HS-27A (cell line): ENCODE data around the gene KRTCAP3.
A peak's percentile ranks its signal among the peaks of the same experiment; 100 is the strongest.
"Not testable (repeated sequence)": the region's sequence is repeated elsewhere in the genome, so short reads cannot be mapped to it uniquely, and the experiment has no call there.

Source experiments
- DNase-seq: peaks from one replicate; pipeline ENCODE4 v3.0.0-alpha.2; 2012; ENCODE audit warnings: low read depth, missing footprints

The KRTCAP3 gene

GRCh38 chr2:27441958-27442919 is at the start of gene KRTCAP3:
Gene KRTCAP3 (plus strand): TSS chr2:27442381. CDS start chr2:27442413, 32 bp downstream.
- no peak for DNase-seq

- DNase-seq = no peak
These were observed 49.0 kb upstream of the KRTCAP3 start for GRCh38 chr2:27393225-27393624.

- DNase-seq = no peak
These were observed 43.2 kb upstream of the KRTCAP3 start for GRCh38 chr2:27398962-27399361.

- DNase-seq = no peak
These were observed 41.6 kb upstream of the KRTCAP3 start for GRCh38 chr2:27400348-27401135.

- no peak for DNase-seq
These were observed 34.2 kb upstream of the KRTCAP3 start for GRCh38 chr2:27407798-27408491.

GRCh38 chr2:27408601-27409320 is 33.4 kb upstream of the KRTCAP3 start:
- DNase-seq = no peak

- DNase-seq = peak; percentile 69
These were observed 32.7 kb upstream of the KRTCAP3 start, which contains the start of gene PPM1G for GRCh38 chr2:27409321-27410073. Gene PPM1G (minus strand): TSS chr2:27409591. CDS start chr2:27409422, 169 bp downstream.

GRCh38 chr2:27412419-27413152 is 29.6 kb upstream of the KRTCAP3 start:
- no peak for DNase-seq

GRCh38 chr2:27416151-27416550 is 26.0 kb upstream of the KRTCAP3 start:
- DNase-seq = no peak

GRCh38 chr2:27420996-27421395 is 21.2 kb upstream of the KRTCAP3 start:
- no peak for DNase-seq

GRCh38 chr2:27421660-27422250 is 20.4 kb upstream of the KRTCAP3 start:
- DNase-seq = no peak

GRCh38 chr2:27422958-27423357 is 19.2 kb upstream of the KRTCAP3 start:
- no peak for DNase-seq

GRCh38 chr2:27425039-27425438 is 17.1 kb upstream of the KRTCAP3 start:
- not testable (repeated sequence) for DNase-seq

- DNase-seq = no peak
These were observed 14.3 kb upstream of the KRTCAP3 start for GRCh38 chr2:27427863-27428212.

- DNase-seq = peak; percentile 66
These were observed 13.8 kb upstream of the KRTCAP3 start, which contains the start of gene NRBP1 for GRCh38 chr2:27428213-27428977. Gene NRBP1 (plus strand): TSS chr2:27428631. CDS start chr2:27433274, 4,643 bp downstream.

GRCh38 chr2:27428978-27429541 is 13.1 kb upstream of the KRTCAP3 start:
- DNase-seq = peak; percentile 40

- no peak for DNase-seq
These were observed 10.8 kb upstream of the KRTCAP3 start for GRCh38 chr2:27431395-27431794.

- no peak for DNase-seq
These were observed 6.6 kb upstream of the KRTCAP3 start for GRCh38 chr2:27435628-27436027.
